HG02588 (cell line): ENCODE measurements around the gene TSKU.

Source experiments
- ATAC-seq: cut with Tn5 transposase; IDR thresholded peaks from one replicate; pipeline ENCODE4 v1.9.1; 2021; ENCODE audit warnings: mild to moderate bottlenecking, moderate library complexity; ENCODE audit not compliant: unreplicated experiment

Gene TSKU

GRCh38 chr11:76752321-76753143 is 30.6 kb upstream of the TSKU start:
- no peak for ATAC-seq

- no peak for ATAC-seq
Observed at GRCh38 chr11:76753449-76753848, 29.7 kb upstream of the TSKU start.

- ATAC-seq, result no peak
Observed at GRCh38 chr11:76753950-76754349, 29.2 kb upstream of the TSKU start.

GRCh38 chr11:76756341-76756741 is 26.8 kb upstream of the TSKU start:
- no peak for ATAC-seq

GRCh38 chr11:76758311-76758710 is 24.8 kb upstream of the TSKU start:
- no peak for ATAC-seq

GRCh38 chr11:76759092-76759491 is 24.1 kb upstream of the TSKU start:
- no peak for ATAC-seq

- ATAC-seq, result no peak
Observed at GRCh38 chr11:76759517-76759916, 23.6 kb upstream of the TSKU start.

GRCh38 chr11:76760236-76760635 is 22.9 kb upstream of the TSKU start:
- no peak for ATAC-seq

- ATAC-seq, result no peak
Observed at GRCh38 chr11:76761718-76762355, 21.3 kb upstream of the TSKU start.

- ATAC-seq, result no peak
Observed at GRCh38 chr11:76762356-76762752, 20.8 kb upstream of the TSKU start.

GRCh38 chr11:76762867-76763572 is 20.1 kb upstream of the TSKU start:
- no peak for ATAC-seq

- ATAC-seq, result no peak
Observed at GRCh38 chr11:76763573-76764346, 19.4 kb upstream of the TSKU start.

GRCh38 chr11:76764941-76765665 is 18.1 kb upstream of the TSKU start:
- no peak for ATAC-seq

- ATAC-seq, result no peak
Observed at GRCh38 chr11:76765863-76766350, 17.2 kb upstream of the TSKU start.

GRCh38 chr11:76766521-76766920 is 16.6 kb upstream of the TSKU start:
- ATAC-seq, result no peak

- ATAC-seq, result no peak
Observed at GRCh38 chr11:76767659-76768058, 15.5 kb upstream of the TSKU start.

- ATAC-seq, result no peak
Observed at GRCh38 chr11:76768088-76768908, 14.9 kb upstream of the TSKU start.

- ATAC-seq, result no peak
Observed at GRCh38 chr11:76768909-76769560, 14.1 kb upstream of the TSKU start.
